GM12873 (cell line): ENCODE results near the gene FARS2.

Experiments
- TF ChIP-seq, protein P1 (sequence below): IDR thresholded peaks from 2 replicates; pipeline ENCODE4 v1.5.1; 2012; ENCODE audit warnings: low read depth, mild to moderate bottlenecking, moderate library complexity, low read length, control low read depth; ENCODE audit not compliant: insufficient read depth; ENCODE audit errors: missing control alignments

FARS2 gene

DNA sequence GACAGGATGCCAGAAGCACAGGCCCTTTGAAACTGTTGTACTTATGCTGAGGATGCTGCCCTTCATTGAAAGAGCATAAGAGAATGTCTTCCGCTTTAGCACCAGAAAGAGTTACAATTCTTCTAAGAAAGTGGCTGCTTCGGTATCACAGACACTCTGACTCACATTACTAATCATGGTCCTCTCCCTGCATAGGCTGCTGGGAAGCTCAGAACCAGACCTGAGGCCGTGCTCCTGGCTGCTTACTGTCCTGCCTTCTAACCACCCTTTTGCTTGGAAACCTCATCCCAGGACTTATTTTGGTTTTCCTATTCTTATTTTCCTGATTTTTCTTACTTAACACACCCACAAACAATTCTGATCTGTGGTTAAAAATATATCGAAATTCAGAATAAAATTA lies 23.5 kb upstream of the FARS2 start:
- TF ChIP-seq, protein P1, sequence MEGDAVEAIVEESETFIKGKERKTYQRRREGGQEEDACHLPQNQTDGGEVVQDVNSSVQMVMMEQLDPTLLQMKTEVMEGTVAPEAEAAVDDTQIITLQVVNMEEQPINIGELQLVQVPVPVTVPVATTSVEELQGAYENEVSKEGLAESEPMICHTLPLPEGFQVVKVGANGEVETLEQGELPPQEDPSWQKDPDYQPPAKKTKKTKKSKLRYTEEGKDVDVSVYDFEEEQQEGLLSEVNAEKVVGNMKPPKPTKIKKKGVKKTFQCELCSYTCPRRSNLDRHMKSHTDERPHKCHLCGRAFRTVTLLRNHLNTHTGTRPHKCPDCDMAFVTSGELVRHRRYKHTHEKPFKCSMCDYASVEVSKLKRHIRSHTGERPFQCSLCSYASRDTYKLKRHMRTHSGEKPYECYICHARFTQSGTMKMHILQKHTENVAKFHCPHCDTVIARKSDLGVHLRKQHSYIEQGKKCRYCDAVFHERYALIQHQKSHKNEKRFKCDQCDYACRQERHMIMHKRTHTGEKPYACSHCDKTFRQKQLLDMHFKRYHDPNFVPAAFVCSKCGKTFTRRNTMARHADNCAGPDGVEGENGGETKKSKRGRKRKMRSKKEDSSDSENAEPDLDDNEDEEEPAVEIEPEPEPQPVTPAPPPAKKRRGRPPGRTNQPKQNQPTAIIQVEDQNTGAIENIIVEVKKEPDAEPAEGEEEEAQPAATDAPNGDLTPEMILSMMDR: no peak

DNA sequence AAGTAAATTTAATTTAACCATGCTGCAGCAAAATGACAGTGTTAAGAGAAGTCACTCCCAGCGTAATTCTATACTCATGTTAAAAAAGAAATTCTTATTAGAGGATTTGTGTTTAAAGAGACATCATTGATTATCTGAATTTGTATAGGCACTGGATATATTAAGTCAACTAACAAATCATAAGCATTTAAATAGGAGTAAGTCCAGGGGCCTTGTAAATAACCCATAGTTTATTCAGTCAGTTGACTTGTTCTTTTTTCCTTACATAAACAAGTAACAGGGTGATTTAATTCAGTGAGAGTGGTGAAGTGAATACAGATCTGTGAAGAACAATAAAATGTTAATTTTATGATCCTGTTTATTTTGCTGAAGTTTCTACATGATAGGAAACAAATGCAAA lies 23.0 kb upstream of the FARS2 start:
- TF ChIP-seq, protein P1: no peak

DNA sequence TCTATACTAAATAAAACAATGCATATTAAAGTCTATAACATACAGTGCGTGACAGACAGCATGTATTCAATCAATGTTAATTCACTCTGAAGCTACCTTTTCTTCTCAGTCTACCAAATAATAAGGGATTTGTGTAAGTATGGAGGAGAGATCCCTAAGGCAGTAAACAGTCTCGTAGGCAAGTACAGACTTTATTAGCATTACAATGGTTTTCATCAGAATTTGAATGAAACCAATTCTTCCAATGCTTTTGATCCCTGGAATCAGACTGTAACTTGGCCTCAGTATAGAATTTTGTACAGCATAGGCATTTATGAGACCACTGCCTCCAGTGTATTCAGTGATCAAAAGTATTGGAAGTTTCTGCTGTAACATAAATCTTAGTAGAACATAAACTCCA lies 20.1 kb upstream of the FARS2 start:
- TF ChIP-seq, protein P1: no peak

DNA sequence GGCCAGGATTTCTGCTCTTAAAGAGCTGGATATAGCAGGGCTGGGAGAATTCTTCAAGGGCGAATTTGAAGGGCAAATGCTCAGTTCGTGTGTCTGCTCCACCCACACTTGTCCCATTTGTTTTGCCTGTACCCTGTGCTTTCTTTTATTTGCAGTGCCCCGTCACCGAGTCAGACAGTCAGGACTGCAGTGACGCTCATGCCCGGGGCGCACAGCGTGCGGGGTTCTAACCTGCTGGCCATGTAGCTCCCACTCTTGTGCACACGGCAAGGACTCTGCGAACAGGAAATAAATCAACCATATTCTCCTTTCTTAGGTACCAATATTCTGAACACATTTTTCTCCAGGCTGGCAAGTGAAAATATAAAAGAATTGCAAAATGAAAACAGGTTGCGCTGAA lies 18.2 kb upstream of the FARS2 start:
- TF ChIP-seq, protein P1: no peak

DNA sequence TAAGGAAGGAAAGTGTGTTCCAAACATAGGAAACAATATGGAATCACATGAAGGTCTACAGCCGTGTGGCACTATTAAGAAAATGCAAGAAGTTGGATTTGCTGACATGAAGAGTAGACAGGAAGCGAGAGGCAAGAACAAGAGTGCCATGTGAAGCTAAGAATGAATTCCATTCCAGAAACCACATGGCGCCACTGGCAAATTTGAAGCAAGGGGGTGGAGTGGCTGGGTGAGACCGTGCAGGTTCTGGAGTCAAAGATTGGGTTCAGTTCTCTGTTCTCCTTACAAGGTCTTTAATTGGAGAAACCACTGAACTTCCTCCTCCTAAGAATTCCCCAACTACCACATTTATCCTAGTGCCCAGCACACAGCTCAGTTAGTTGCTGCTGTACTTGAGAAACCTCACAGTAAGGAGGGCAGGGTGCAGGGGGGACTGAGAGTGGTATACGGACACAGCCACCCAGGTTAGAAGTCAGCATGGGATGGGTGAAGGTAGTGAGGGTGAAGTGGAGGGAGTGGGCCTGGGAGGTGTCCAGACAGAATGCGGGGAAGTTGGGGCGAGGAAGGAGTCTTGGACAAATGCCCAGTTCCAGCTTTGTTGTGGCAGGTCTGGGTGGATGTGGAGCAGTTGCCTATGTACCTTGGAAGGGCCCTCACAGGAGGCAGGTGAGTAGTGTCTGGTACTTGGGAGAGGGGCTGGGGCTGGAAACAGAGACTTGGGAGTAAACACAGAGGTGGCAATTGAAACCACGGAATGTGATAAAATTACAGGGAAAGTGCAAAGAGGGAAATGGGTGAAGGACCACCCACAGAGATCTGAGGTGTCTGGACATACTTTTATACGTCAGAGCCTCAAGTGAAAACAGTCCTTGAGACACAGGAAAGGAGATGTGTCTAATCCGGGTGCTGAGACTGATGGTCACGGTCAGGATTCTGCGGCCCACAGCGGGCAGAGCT lies 14.9 kb upstream of the FARS2 start:
- TF ChIP-seq, protein P1: no peak

DNA sequence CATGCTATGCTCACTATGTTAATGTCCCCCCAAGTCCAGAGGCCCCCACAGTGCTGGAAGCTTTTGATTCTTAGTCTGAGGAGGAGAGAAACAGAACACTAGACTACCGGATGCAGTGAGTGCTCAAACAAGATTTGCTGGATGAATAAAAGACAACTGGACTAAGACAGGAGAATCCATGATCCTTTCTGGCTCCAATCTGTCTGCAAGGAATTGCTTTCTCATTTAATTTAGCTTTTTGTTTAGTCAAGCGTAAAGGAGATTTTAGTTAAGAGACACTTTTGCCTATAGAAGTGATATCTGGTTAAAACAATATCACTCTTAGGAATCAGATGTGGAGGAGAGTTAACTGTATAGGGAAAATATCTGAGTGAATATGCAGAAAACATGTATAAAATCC lies 14.1 kb upstream of the FARS2 start:
- TF ChIP-seq, protein P1: no peak

DNA sequence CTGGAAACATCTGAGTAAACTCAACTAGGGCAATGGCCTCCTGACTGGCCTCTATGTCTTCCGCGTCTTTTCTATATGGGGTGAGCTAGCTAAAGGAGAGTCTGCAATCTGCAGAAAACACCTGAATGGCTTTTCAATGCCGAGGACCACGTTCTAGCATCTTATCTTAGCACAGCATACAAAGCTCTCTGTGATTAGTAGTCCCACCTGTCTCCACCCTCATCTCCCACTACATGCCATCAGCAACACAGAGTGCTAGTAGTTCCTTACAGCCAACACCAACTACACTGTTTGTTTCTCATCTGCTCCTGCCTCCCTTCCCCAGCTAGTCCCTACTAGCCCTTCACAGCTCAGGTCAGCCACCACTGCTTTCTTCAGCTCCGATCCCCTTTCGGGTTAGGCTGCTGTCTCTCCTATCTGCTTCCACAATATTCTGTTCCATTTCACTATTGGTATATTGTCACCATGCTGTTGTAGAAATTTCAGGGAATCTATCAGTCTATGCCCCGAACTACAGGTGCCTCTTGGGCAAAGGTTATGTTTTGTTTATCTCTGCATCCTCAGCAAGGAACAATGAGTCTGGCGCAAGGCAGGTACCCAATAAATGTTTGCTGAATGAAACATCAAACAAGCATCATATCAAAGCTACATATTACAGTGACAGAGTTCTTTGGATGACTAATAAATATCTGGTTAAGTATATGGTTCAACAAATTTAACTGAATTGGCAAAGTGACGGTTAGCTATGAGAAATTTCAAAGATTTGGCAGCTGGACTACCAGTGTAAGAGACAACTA lies 12.8 kb upstream of the FARS2 start:
- TF ChIP-seq, protein P1: no peak
